ENCODE measurements around the gene ARID4B. TPM values are rescaled to one million over a fixed set of nuclear protein-coding genes. Genes with fewer than 3 reads are reported as not detected.
"Not testable (repeated sequence)": the region's sequence is repeated elsewhere in the genome, so short reads cannot be mapped to it uniquely, and the experiment has no call there.

The ARID4B gene
- total RNA-seq, 1 experiment from 2014 or later, result 28.3 TPM

GRCh38 chr1:235319255-235319654 lies 8.7 kb downstream of the ARID4B start:
- Histone ChIP-seq H3K36me3 (peaks cover 32% of the 10 kb centered on the region), H3K4me3 (no peak overlapping the region), H3K4me1 (replicated peaks) (no peaks in the 10 kb centered on the region; the same call in 1 of the 2 replicates), H3K9me3 (replicated peaks) (no peaks in the 10 kb centered on the region), H3K27ac (no peak overlapping the region), H3K27me3 (replicated peaks) (no peaks in the 10 kb centered on the region)
- DNase-seq (ENCODE audit: low read depth in 1 of 2, low spot score in 2 of 2), result no peak

- DNase-seq (ENCODE audit: low read depth in 1 of 2, low spot score in 2 of 2), result no peak
- Histone ChIP-seq H3K9me3 (replicated peaks) (no peaks in the 10 kb centered on the region), H3K27ac (no peak overlapping the region), H3K27me3 (replicated peaks) (no peaks in the 10 kb centered on the region), H3K4me3 (no peak overlapping the region), H3K36me3 (peaks cover 24% of the 10 kb centered on the region), H3K4me1 (replicated peaks) (no peaks in the 10 kb centered on the region; the same call in 1 of the 2 replicates)
Measured at GRCh38 chr1:235317168-235317567, 10.8 kb downstream of the ARID4B start.

- Histone ChIP-seq H3K4me1 (replicated peaks) (no peaks in the 10 kb centered on the region; the same call in 1 of the 2 replicates), H3K27ac (no peak overlapping the region), H3K27me3 (replicated peaks) (no peaks in the 10 kb centered on the region), H3K4me3 (no peak overlapping the region), H3K36me3 (peaks cover 28% of the 10 kb centered on the region), H3K9me3 (replicated peaks) (no peaks in the 10 kb centered on the region)
- DNase-seq (ENCODE audit: low read depth in 1 of 2, low spot score in 2 of 2), result no peak
Measured at GRCh38 chr1:235315735-235316134, 12.2 kb downstream of the ARID4B start.

GRCh38 chr1:235315173-235315572 lies 12.8 kb downstream of the ARID4B start:
- no peak overlapping the region for H3K27ac ChIP-seq
- no peaks in the 10 kb centered on the region for H3K9me3 ChIP-seq (replicated peaks)
- no peaks in the 10 kb centered on the region for H3K27me3 ChIP-seq (replicated peaks)
- DNase-seq (ENCODE audit: low read depth in 1 of 2, low spot score in 2 of 2), result no peak
- H3K4me3 ChIP-seq, result no peak overlapping the region
- H3K36me3 ChIP-seq, result peaks cover 26% of the 10 kb centered on the region
- no peaks in the 10 kb centered on the region; the same call in 1 of the 2 replicates for H3K4me1 ChIP-seq (replicated peaks)

GRCh38 chr1:235313931-235314678 lies 13.9 kb downstream of the ARID4B start:
- Histone ChIP-seq H3K36me3 (peaks cover 18% of the 10 kb centered on the region), H3K4me1 (replicated peaks) (no peaks in the 10 kb centered on the region; the same call in 1 of the 2 replicates), H3K4me3 (no peak overlapping the region), H3K27ac (no peak overlapping the region), H3K27me3 (replicated peaks) (no peaks in the 10 kb centered on the region), H3K9me3 (replicated peaks) (no peaks in the 10 kb centered on the region)
- no peak for DNase-seq (ENCODE audit: low read depth in 1 of 2, low spot score in 2 of 2)

GRCh38 chr1:235313262-235313661 lies 14.7 kb downstream of the ARID4B start:
- Histone ChIP-seq H3K4me1 (replicated peaks) (no peaks in the 10 kb centered on the region; the same call in 1 of the 2 replicates), H3K27me3 (replicated peaks) (no peaks in the 10 kb centered on the region), H3K9me3 (replicated peaks) (no peaks in the 10 kb centered on the region), H3K4me3 (no peak overlapping the region), H3K27ac (no peak overlapping the region), H3K36me3 (peaks cover 9% of the 10 kb centered on the region)
- no peak for DNase-seq (ENCODE audit: low read depth in 1 of 2, low spot score in 2 of 2)

GRCh38 chr1:235309206-235309605 lies 18.8 kb downstream of the ARID4B start:
- not testable (repeated sequence) for H3K36me3 ChIP-seq; H3K4me1 ChIP-seq (replicated peaks); H3K4me3 ChIP-seq; DNase-seq (ENCODE audit: low read depth in 1 of 2, low spot score in 2 of 2); H3K27ac ChIP-seq; H3K27me3 ChIP-seq (replicated peaks); H3K9me3 ChIP-seq (replicated peaks)

GRCh38 chr1:235307158-235308124 lies 20.5 kb downstream of the ARID4B start:
- Histone ChIP-seq H3K36me3 (peaks cover 8% of the 10 kb centered on the region), H3K27ac (no peak overlapping the region), H3K4me3 (no peak overlapping the region), H3K9me3 (replicated peaks) (no peaks in the 10 kb centered on the region), H3K4me1 (replicated peaks) (no peaks in the 10 kb centered on the region), H3K27me3 (replicated peaks) (no peaks in the 10 kb centered on the region)
- DNase-seq (ENCODE audit: low read depth in 1 of 2, low spot score in 2 of 2), result no peak

GRCh38 chr1:235304549-235305451 lies 23.2 kb downstream of the ARID4B start:
- Histone ChIP-seq H3K36me3 (no peaks in the 10 kb centered on the region), H3K9me3 (replicated peaks) (no peaks in the 10 kb centered on the region), H3K4me1 (replicated peaks) (peaks cover 2% of the 10 kb centered on the region; the same call in 1 of the 2 replicates), H3K27me3 (replicated peaks) (no peaks in the 10 kb centered on the region), H3K4me3 (no peak overlapping the region), H3K27ac (no peak overlapping the region)
- no peak for DNase-seq (ENCODE audit: low read depth in 1 of 2, low spot score in 2 of 2)

- Histone ChIP-seq H3K9me3 (replicated peaks) (no peaks in the 10 kb centered on the region), H3K27me3 (replicated peaks) (no peaks in the 10 kb centered on the region), H3K36me3 (no peaks in the 10 kb centered on the region), H3K4me1 (replicated peaks) (peaks cover 26% of the 10 kb centered on the region), H3K27ac (no peak overlapping the region), H3K4me3 (no peak overlapping the region)
- DNase-seq (ENCODE audit: low read depth in 1 of 2, low spot score in 2 of 2), result no peak
Measured at GRCh38 chr1:235302143-235302542, 25.8 kb downstream of the ARID4B start.

GRCh38 chr1:235299169-235299858 lies 28.7 kb downstream of the ARID4B start:
- Histone ChIP-seq H3K27me3 (replicated peaks) (no peaks in the 10 kb centered on the region), H3K4me1 (replicated peaks) (peaks cover 36% of the 10 kb centered on the region), H3K36me3 (no peaks in the 10 kb centered on the region), H3K27ac (peak overlapping the region; percentile 21; the same call in 1 of the 2 replicates), H3K9me3 (replicated peaks) (no peaks in the 10 kb centered on the region), H3K4me3 (no peak overlapping the region)
- peak in 1 of 2 experiments; percentile 23 for DNase-seq (ENCODE audit: low read depth in 1 of 2, low spot score in 2 of 2)

- Histone ChIP-seq H3K36me3 (no peaks in the 10 kb centered on the region), H3K4me1 (replicated peaks) (peaks cover 36% of the 10 kb centered on the region), H3K27me3 (replicated peaks) (no peaks in the 10 kb centered on the region), H3K9me3 (replicated peaks) (no peaks in the 10 kb centered on the region), H3K4me3 (no peak overlapping the region), H3K27ac (peak overlapping the region; percentile 21; the same call in 1 of the 2 replicates)
- no peak for DNase-seq (ENCODE audit: low read depth in 1 of 2, low spot score in 2 of 2)
Measured at GRCh38 chr1:235298758-235299157, 29.2 kb downstream of the ARID4B start.
